ENCODE results near the gene MAML3.

MAML3 gene

GRCh38 chr4:140126261-140126660 lies 27.7 kb downstream of the MAML3 start:
- no peak for DNase-seq (ENCODE audit: low read depth in 3 of 3)

- no peak for DNase-seq (ENCODE audit: low read depth in 3 of 3)
Observed at GRCh38 chr4:140125374-140125773, 28.6 kb downstream of the MAML3 start.

GRCh38 chr4:140123666-140124377 lies 30.2 kb downstream of the MAML3 start:
- DNase-seq (ENCODE audit: low read depth in 3 of 3) = no peak

GRCh38 chr4:140122891-140123290 lies 31.1 kb downstream of the MAML3 start:
- DNase-seq (ENCODE audit: low read depth in 3 of 3) = no peak

GRCh38 chr4:140121646-140122045 lies 32.3 kb downstream of the MAML3 start:
- DNase-seq (ENCODE audit: low read depth in 3 of 3) = no peak

- no peak for DNase-seq (ENCODE audit: low read depth in 3 of 3)
Observed at GRCh38 chr4:140118931-140119640, 34.9 kb downstream of the MAML3 start.

- no peak for DNase-seq (ENCODE audit: low read depth in 3 of 3)
Observed at GRCh38 chr4:140117947-140118346, 36.0 kb downstream of the MAML3 start.

- DNase-seq (ENCODE audit: low read depth in 3 of 3) = peak in 1 of 3 experiments; percentile 18
Observed at GRCh38 chr4:140116442-140117104, 37.4 kb downstream of the MAML3 start.

- DNase-seq (ENCODE audit: low read depth in 3 of 3) = no peak
Observed at GRCh38 chr4:140115140-140115539, 38.8 kb downstream of the MAML3 start.

GRCh38 chr4:140113653-140114052 lies 40.3 kb downstream of the MAML3 start:
- DNase-seq (ENCODE audit: low read depth in 3 of 3) = no peak

- no peak for DNase-seq (ENCODE audit: low read depth in 3 of 3)
Observed at GRCh38 chr4:140112576-140112975, 41.4 kb downstream of the MAML3 start.

GRCh38 chr4:140111256-140111655 lies 42.7 kb downstream of the MAML3 start:
- DNase-seq (ENCODE audit: low read depth in 3 of 3) = no peak

GRCh38 chr4:140110542-140111215 lies 43.3 kb downstream of the MAML3 start:
- DNase-seq (ENCODE audit: low read depth in 3 of 3) = no peak

GRCh38 chr4:140109737-140110136 lies 44.2 kb downstream of the MAML3 start:
- no peak for DNase-seq (ENCODE audit: low read depth in 3 of 3)

GRCh38 chr4:140109292-140109691 lies 44.7 kb downstream of the MAML3 start:
- DNase-seq (ENCODE audit: low read depth in 3 of 3) = no peak

GRCh38 chr4:140108713-140109230 lies 45.2 kb downstream of the MAML3 start:
- no peak for DNase-seq (ENCODE audit: low read depth in 3 of 3)

GRCh38 chr4:140108243-140108642 lies 45.7 kb downstream of the MAML3 start:
- no peak for DNase-seq (ENCODE audit: low read depth in 3 of 3)

GRCh38 chr4:140106289-140106844 lies 47.6 kb downstream of the MAML3 start:
- no peak for DNase-seq (ENCODE audit: low read depth in 3 of 3)

- no peak for DNase-seq (ENCODE audit: low read depth in 3 of 3)
Observed at GRCh38 chr4:140105436-140105835, 48.5 kb downstream of the MAML3 start.

GRCh38 chr4:140103676-140104075 lies 50.3 kb downstream of the MAML3 start:
- peak in 1 of 3 experiments; percentile 37 for DNase-seq (ENCODE audit: low read depth in 3 of 3)

GRCh38 chr4:140102421-140102820 lies 51.6 kb downstream of the MAML3 start:
- no peak for DNase-seq (ENCODE audit: low read depth in 3 of 3)

GRCh38 chr4:140100771-140101170 lies 53.2 kb downstream of the MAML3 start:
- no peak for DNase-seq (ENCODE audit: low read depth in 3 of 3)
